ENCODE measurements around the gene OCA2. TPM values are rescaled to one million over a fixed set of nuclear protein-coding genes. Genes with fewer than 3 reads are reported as not detected.

Gene OCA2
- total RNA-seq, 1 experiment from 2014 or later = not detected

DNA sequence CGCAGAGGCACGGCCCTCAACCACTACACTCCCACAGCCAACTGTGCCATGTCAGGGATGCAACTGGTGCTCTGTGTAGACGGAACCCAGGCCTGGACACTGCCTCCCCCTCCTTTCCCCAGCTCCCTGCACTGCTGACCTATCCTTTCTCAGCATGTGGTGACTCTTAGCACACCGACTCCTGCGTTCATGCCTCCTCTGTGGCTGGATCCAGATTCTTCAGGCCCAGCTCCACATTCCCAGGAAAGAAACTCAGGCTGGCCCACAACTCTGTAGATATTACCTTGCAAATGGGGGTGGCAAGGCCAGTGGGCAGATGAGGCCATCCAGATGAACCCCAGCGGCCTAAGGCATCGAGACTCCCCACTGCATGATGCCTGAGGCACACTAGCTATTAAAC lies 272.7 kb downstream of the OCA2 start:
- POLR2A ChIA-PET = no interaction called here
- Mint-ChIP-seq H3K27me3 (ENCODE audit: insufficient read depth, unreplicated experiment) (no peaks in the 10 kb centered on the region), H3K4me1 (ENCODE audit: insufficient read depth, unreplicated experiment) (no peaks in the 10 kb centered on the region), H3K36me3 (ENCODE audit: insufficient read depth, unreplicated experiment) (no peaks in the 10 kb centered on the region), H3K27ac (ENCODE audit: low read depth, unreplicated experiment) (no peak overlapping the region), H3K9me3 (ENCODE audit: unreplicated experiment) (peaks cover 45% of the 10 kb centered on the region), H3K4me3 (ENCODE audit: unreplicated experiment) (no peak overlapping the region)
- BruUV-seq (replicated peaks) = no TSS peak
- TF ChIP-seq, protein P1, sequence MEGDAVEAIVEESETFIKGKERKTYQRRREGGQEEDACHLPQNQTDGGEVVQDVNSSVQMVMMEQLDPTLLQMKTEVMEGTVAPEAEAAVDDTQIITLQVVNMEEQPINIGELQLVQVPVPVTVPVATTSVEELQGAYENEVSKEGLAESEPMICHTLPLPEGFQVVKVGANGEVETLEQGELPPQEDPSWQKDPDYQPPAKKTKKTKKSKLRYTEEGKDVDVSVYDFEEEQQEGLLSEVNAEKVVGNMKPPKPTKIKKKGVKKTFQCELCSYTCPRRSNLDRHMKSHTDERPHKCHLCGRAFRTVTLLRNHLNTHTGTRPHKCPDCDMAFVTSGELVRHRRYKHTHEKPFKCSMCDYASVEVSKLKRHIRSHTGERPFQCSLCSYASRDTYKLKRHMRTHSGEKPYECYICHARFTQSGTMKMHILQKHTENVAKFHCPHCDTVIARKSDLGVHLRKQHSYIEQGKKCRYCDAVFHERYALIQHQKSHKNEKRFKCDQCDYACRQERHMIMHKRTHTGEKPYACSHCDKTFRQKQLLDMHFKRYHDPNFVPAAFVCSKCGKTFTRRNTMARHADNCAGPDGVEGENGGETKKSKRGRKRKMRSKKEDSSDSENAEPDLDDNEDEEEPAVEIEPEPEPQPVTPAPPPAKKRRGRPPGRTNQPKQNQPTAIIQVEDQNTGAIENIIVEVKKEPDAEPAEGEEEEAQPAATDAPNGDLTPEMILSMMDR (IDR thresholded peaks at IDR 0.05; ENCODE audit: unreplicated experiment) = no peak
- intact Hi-C loops (cut with micrococcal nuclease) = no loop called here
- DNase-seq (ENCODE audit: unreplicated experiment) = no peak
- CTCF ChIA-PET = no interaction called here

DNA sequence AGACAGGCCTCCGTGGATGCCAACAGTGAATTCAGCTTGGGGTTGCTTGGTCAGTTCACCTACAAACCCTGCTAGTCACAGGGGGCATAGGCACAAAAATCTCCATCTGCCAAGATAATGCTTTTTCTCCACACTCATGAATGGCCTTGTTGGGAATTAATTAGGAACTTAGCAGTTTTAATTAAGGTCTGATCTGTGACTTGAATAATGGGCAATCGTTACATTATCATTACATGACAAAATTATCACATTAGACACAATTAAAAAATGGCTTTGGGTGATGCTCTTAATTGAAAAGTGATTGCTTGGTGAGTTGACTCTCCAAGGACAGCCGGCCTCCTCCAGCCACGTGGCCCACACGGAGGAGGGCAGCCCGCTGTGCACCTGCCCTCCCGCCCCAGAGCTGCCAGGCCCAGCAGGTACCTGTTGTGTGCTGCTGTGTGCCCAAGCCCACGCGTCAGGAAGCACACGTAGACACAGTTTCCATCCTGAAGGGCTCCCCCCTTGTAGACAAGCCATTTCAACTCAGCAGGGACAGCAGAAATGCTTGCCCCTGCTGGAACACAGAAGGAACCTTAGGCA lies 274.2 kb downstream of the OCA2 start:
- intact Hi-C loops (cut with micrococcal nuclease) = no loop called here
- POLR2A ChIA-PET = no interaction called here
- Mint-ChIP-seq H3K36me3 (ENCODE audit: insufficient read depth, unreplicated experiment) (no peaks in the 10 kb centered on the region), H3K4me1 (ENCODE audit: insufficient read depth, unreplicated experiment) (no peaks in the 10 kb centered on the region), H3K9me3 (ENCODE audit: unreplicated experiment) (peaks cover 46% of the 10 kb centered on the region), H3K27ac (ENCODE audit: low read depth, unreplicated experiment) (no peak overlapping the region), H3K4me3 (ENCODE audit: unreplicated experiment) (no peak overlapping the region), H3K27me3 (ENCODE audit: insufficient read depth, unreplicated experiment) (no peaks in the 10 kb centered on the region)
- CTCF ChIA-PET = no interaction called here
- TF ChIP-seq, protein P1 (IDR thresholded peaks at IDR 0.05; ENCODE audit: unreplicated experiment) = no peak
- BruUV-seq (replicated peaks) = no TSS peak
- DNase-seq (ENCODE audit: unreplicated experiment) = no peak

DNA sequence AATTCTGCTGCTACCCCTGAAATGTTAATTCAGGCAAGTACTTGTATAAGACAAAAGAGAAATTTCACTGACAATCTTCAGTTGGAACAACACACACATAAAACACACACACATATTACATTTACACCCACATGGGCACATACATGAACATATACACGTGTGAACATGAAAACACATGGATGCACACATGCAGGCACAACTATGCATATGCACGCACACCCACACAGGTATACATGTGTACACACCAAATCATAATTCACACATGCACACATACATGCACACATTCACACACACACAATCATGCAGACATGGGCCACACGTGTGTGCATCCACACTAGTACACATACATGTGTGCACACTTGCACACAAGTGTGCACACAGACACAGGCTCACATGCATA lies 277.8 kb downstream of the OCA2 start:
- BruUV-seq (replicated peaks) = no TSS peak
- TF ChIP-seq, protein P1 (IDR thresholded peaks at IDR 0.05; ENCODE audit: unreplicated experiment) = no peak
- Mint-ChIP-seq H3K4me3 (ENCODE audit: unreplicated experiment) (no peak overlapping the region), H3K27ac (ENCODE audit: low read depth, unreplicated experiment) (no peak overlapping the region), H3K9me3 (ENCODE audit: unreplicated experiment) (peaks cover 55% of the 10 kb centered on the region), H3K36me3 (ENCODE audit: insufficient read depth, unreplicated experiment) (no peaks in the 10 kb centered on the region), H3K4me1 (ENCODE audit: insufficient read depth, unreplicated experiment) (no peaks in the 10 kb centered on the region), H3K27me3 (ENCODE audit: insufficient read depth, unreplicated experiment) (no peaks in the 10 kb centered on the region)
- ChIA-PET CTCF (no interaction called here), POLR2A (no interaction called here)
- intact Hi-C loops (cut with micrococcal nuclease) = no loop called here
- no peak for DNase-seq (ENCODE audit: unreplicated experiment)

DNA sequence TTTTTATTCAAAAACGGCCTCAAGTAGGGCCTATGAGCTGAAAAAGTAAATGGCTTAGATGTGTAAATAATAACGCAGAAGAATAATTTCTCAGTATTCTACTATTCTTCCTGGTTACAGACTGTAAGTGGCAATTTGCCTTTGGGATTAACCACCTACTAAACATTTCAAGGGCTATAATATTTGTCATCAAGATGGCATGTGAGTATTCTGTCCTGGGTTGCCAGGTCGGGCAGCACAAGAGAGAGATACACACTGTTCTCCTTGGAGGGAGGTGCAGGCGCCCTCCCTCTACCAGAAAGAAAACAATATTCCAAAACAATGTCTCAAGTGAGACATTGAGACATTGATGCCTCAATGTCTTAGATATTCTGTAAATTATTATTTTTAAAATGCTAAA lies 278.4 kb downstream of the OCA2 start:
- ChIA-PET POLR2A (no interaction called here), CTCF (no interaction called here)
- Mint-ChIP-seq H3K9me3 (ENCODE audit: unreplicated experiment) (peaks cover 56% of the 10 kb centered on the region), H3K4me3 (ENCODE audit: unreplicated experiment) (no peak overlapping the region), H3K27ac (ENCODE audit: low read depth, unreplicated experiment) (no peak overlapping the region), H3K27me3 (ENCODE audit: insufficient read depth, unreplicated experiment) (no peaks in the 10 kb centered on the region), H3K36me3 (ENCODE audit: insufficient read depth, unreplicated experiment) (no peaks in the 10 kb centered on the region), H3K4me1 (ENCODE audit: insufficient read depth, unreplicated experiment) (no peaks in the 10 kb centered on the region)
- DNase-seq (ENCODE audit: unreplicated experiment) = no peak
- TF ChIP-seq, protein P1 (IDR thresholded peaks at IDR 0.05; ENCODE audit: unreplicated experiment) = no peak
- BruUV-seq (replicated peaks) = no TSS peak
- intact Hi-C loops (cut with micrococcal nuclease) = no loop called here
